ENCODE data around the gene DPRX.
"Not testable (repeated sequence)": the region's sequence is repeated elsewhere in the genome, so short reads cannot be mapped to it uniquely, and the experiment has no call there.

The DPRX gene

GRCh38 chr19:53659292-53659691 lies 27.5 kb downstream of the DPRX start:
- H3K27me3 Mint-ChIP-seq = no peaks in the 10 kb centered on the region
- H3K27ac Mint-ChIP-seq = no peak overlapping the region
- no peak overlapping the region for H3K4me3 Mint-ChIP-seq
- ATAC-seq (no peak), DNase-seq (no peak)
- no peaks in the 10 kb centered on the region for H3K36me3 Mint-ChIP-seq (ENCODE audit: low read depth)
- H3K4me1 Mint-ChIP-seq = no peaks in the 10 kb centered on the region
- H3K9me3 Mint-ChIP-seq = peaks cover 19% of the 10 kb centered on the region

GRCh38 chr19:53660584-53660983 lies 28.8 kb downstream of the DPRX start:
- no peaks in the 10 kb centered on the region for H3K36me3 Mint-ChIP-seq (ENCODE audit: low read depth)
- ATAC-seq (no peak), DNase-seq (no peak)
- H3K4me3 Mint-ChIP-seq = no peak overlapping the region
- H3K27me3 Mint-ChIP-seq = no peaks in the 10 kb centered on the region
- peaks cover 14% of the 10 kb centered on the region for H3K9me3 Mint-ChIP-seq
- no peaks in the 10 kb centered on the region for H3K4me1 Mint-ChIP-seq
- no peak overlapping the region for H3K27ac Mint-ChIP-seq

- no peak for DNase-seq
- H3K9me3 Mint-ChIP-seq = peaks cover 14% of the 10 kb centered on the region
- H3K27me3 Mint-ChIP-seq = no peaks in the 10 kb centered on the region
- H3K36me3 Mint-ChIP-seq (ENCODE audit: low read depth) = no peaks in the 10 kb centered on the region
- H3K27ac Mint-ChIP-seq = no peak overlapping the region
- no peak for ATAC-seq
- H3K4me3 Mint-ChIP-seq = no peak overlapping the region
- H3K4me1 Mint-ChIP-seq = no peaks in the 10 kb centered on the region
These were observed 30.4 kb downstream of the DPRX start for GRCh38 chr19:53662209-53662608.

- Mint-ChIP-seq H3K27ac (no peak overlapping the region), H3K4me3 (no peak overlapping the region)
These were observed 32.4 kb downstream of the DPRX start for GRCh38 chr19:53664152-53664551.

GRCh38 chr19:53664760-53665159 lies 33.0 kb downstream of the DPRX start:
- Mint-ChIP-seq H3K36me3 (ENCODE audit: low read depth) (no peaks in the 10 kb centered on the region), H3K27me3 (no peaks in the 10 kb centered on the region), H3K9me3 (peaks cover 6% of the 10 kb centered on the region), H3K27ac (no peak overlapping the region), H3K4me3 (no peak overlapping the region), H3K4me1 (no peaks in the 10 kb centered on the region)
- DNase-seq = no peak
- ATAC-seq = no peak

More at GRCh38 chr19:53664152-53664551, 32.4 kb downstream of the DPRX start:
- Mint-ChIP-seq H3K4me1 (no peaks in the 10 kb centered on the region), H3K27me3 (no peaks in the 10 kb centered on the region), H3K9me3 (peaks cover 7% of the 10 kb centered on the region), H3K36me3 (ENCODE audit: low read depth) (no peaks in the 10 kb centered on the region)
- DNase-seq (no peak), ATAC-seq (no peak)

GRCh38 chr19:53666331-53666730 lies 34.5 kb downstream of the DPRX start:
- not testable (repeated sequence) for H3K36me3 Mint-ChIP-seq (ENCODE audit: low read depth); ATAC-seq; H3K27ac Mint-ChIP-seq; DNase-seq; H3K4me3 Mint-ChIP-seq; H3K4me1 Mint-ChIP-seq; H3K27me3 Mint-ChIP-seq; H3K9me3 Mint-ChIP-seq

GRCh38 chr19:53668804-53669203 lies 37.0 kb downstream of the DPRX start:
- not testable (repeated sequence) for DNase-seq; H3K4me3 Mint-ChIP-seq; H3K4me1 Mint-ChIP-seq; H3K27me3 Mint-ChIP-seq; ATAC-seq; H3K36me3 Mint-ChIP-seq (ENCODE audit: low read depth); H3K9me3 Mint-ChIP-seq; H3K27ac Mint-ChIP-seq

GRCh38 chr19:53670345-53670744 lies 38.5 kb downstream of the DPRX start:
- no peaks in the 10 kb centered on the region for H3K36me3 Mint-ChIP-seq (ENCODE audit: low read depth)
- DNase-seq = no peak
- H3K27ac Mint-ChIP-seq = no peak overlapping the region
- H3K9me3 Mint-ChIP-seq = no peaks in the 10 kb centered on the region
- no peaks in the 10 kb centered on the region for H3K27me3 Mint-ChIP-seq
- no peak overlapping the region for H3K4me3 Mint-ChIP-seq
- no peak for ATAC-seq
- H3K4me1 Mint-ChIP-seq = no peaks in the 10 kb centered on the region

GRCh38 chr19:53671663-53672062 lies 39.9 kb downstream of the DPRX start:
- H3K36me3 Mint-ChIP-seq (ENCODE audit: low read depth) = no peaks in the 10 kb centered on the region
- H3K4me3 Mint-ChIP-seq = no peak overlapping the region
- no peaks in the 10 kb centered on the region for H3K4me1 Mint-ChIP-seq
- H3K27me3 Mint-ChIP-seq = no peaks in the 10 kb centered on the region
- H3K9me3 Mint-ChIP-seq = peaks cover 2% of the 10 kb centered on the region
- DNase-seq = no peak
- H3K27ac Mint-ChIP-seq = no peak overlapping the region
- ATAC-seq = no peak
